ENCODE results near the gene GRM2. TPM values are rescaled to one million over a fixed set of nuclear protein-coding genes. Genes with fewer than 3 reads are reported as not detected.

Gene GRM2
- total and polyA plus RNA-seq, 4 donors, result 0.13 to 0.77 (median 0.25) TPM

DNA sequence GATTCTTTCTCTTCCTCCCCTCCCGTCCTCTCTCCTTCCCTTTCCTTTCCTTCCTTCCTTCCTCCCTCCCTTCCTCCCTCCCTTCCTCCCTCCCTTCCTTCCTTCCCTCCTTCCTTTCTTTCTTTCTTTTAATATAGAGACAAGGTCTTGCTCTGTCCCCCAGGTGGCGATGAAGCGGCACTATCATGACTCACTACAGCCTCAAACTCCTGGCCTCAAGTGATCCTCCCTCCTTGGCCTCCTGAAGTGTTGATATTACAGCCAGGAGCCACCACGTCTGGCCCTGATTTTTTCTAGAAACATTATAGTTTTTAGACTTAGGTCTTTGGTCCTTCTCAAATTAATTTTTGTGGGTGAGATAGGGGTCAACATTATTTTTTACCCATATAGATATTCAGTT, 15.5 kb downstream of the GRM2 start:
- DNase-seq, result no peak
- H3K9ac ChIP-seq (ENCODE audit: insufficient read depth in 1 of 2, low read length in 2 of 2), result no peak overlapping the region
- no peaks in the 10 kb centered on the region for H3K36me3 ChIP-seq (ENCODE audit: control insufficient read depth in 4 of 4, insufficient read depth in 4 of 4, low read length in 4 of 4)
- H3K27ac ChIP-seq (ENCODE audit: low read depth in 1 of 2, low read length in 1 of 2), result no peak overlapping the region
- no peaks in the 10 kb centered on the region for H3K9me3 ChIP-seq (ENCODE audit: control insufficient read depth in 4 of 4, insufficient read depth in 3 of 4, low read length in 3 of 4)
- WGBS, 2 donors, result 69 to 70% methylated on average over 4 of the region's 4 CpGs
- TF ChIP-seq CTCF (IDR thresholded peaks at IDR 0.05; ENCODE audit: control extremely low read depth, extremely low read depth), result no peak
- H3K4me3 ChIP-seq, result no peak overlapping the region
- no peak for ATAC-seq (ENCODE audit: insufficient read depth, low FRiP score)
- H3K27me3 ChIP-seq (ENCODE audit: control insufficient read depth in 3 of 3, insufficient read depth in 3 of 3, low read length in 2 of 3), result no peaks in the 10 kb centered on the region
- H3K4me1 ChIP-seq (ENCODE audit: control insufficient read depth in 5 of 5, insufficient read depth in 5 of 5, low read length in 5 of 5), result no peaks in the 10 kb centered on the region

- peaks cover 0 to 2% (median 0%) of the 10 kb centered on the region in 4 donors for H3K9me3 ChIP-seq (ENCODE audit: control insufficient read depth in 4 of 4, insufficient read depth in 3 of 4, low read length in 3 of 4)
- no peak for TF ChIP-seq CTCF (IDR thresholded peaks at IDR 0.05; ENCODE audit: control extremely low read depth, extremely low read depth)
- no peak for DNase-seq
These were observed 20.6 kb downstream of the GRM2 start for GRCh38 chr3:51727500-51727899.

GRCh38 chr3:51729042-51729633, 22.3 kb downstream of the GRM2 start:
- Histone ChIP-seq H3K9ac (ENCODE audit: insufficient read depth in 1 of 2, low read length in 2 of 2) (no peak overlapping the region), H3K27me3 (ENCODE audit: control insufficient read depth in 3 of 3, insufficient read depth in 3 of 3, low read length in 2 of 3) (no peaks in the 10 kb centered on the region), H3K4me3 (no peak overlapping the region), H3K36me3 (ENCODE audit: control insufficient read depth in 4 of 4, insufficient read depth in 4 of 4, low read length in 4 of 4) (no peaks in the 10 kb centered on the region), H3K9me3 (ENCODE audit: control insufficient read depth in 4 of 4, insufficient read depth in 3 of 4, low read length in 3 of 4) (peaks cover 0 to 2% (median 0%) of the 10 kb centered on the region in 4 donors), H3K4me1 (ENCODE audit: control insufficient read depth in 5 of 5, insufficient read depth in 5 of 5, low read length in 5 of 5) (no peaks in the 10 kb centered on the region), H3K27ac (ENCODE audit: low read depth in 1 of 2, low read length in 1 of 2) (no peak overlapping the region)
- DNase-seq (no peak), ATAC-seq (ENCODE audit: insufficient read depth, low FRiP score) (no peak)
- TF ChIP-seq CTCF (IDR thresholded peaks at IDR 0.05; ENCODE audit: control extremely low read depth, extremely low read depth), result no peak

More at GRCh38 chr3:51727500-51727899, 20.6 kb downstream of the GRM2 start:
- Histone ChIP-seq H3K9ac (ENCODE audit: insufficient read depth in 1 of 2, low read length in 2 of 2) (no peak overlapping the region), H3K4me3 (no peak overlapping the region), H3K27me3 (ENCODE audit: control insufficient read depth in 3 of 3, insufficient read depth in 3 of 3, low read length in 2 of 3) (no peaks in the 10 kb centered on the region), H3K36me3 (ENCODE audit: control insufficient read depth in 4 of 4, insufficient read depth in 4 of 4, low read length in 4 of 4) (no peaks in the 10 kb centered on the region), H3K4me1 (ENCODE audit: control insufficient read depth in 5 of 5, insufficient read depth in 5 of 5, low read length in 5 of 5) (no peaks in the 10 kb centered on the region), H3K27ac (ENCODE audit: low read depth in 1 of 2, low read length in 1 of 2) (no peak overlapping the region)
- no peak for ATAC-seq (ENCODE audit: insufficient read depth, low FRiP score)

All from lung (tissue), 12 donors.